Measurements from ENCODE around the gene PARD6B. TPM values are rescaled to one million over a fixed set of nuclear protein-coding genes. Genes with fewer than 3 reads are reported as not detected.

Gene PARD6B
- total and polyA plus RNA-seq, 2 of the 13 experiments (the other 11 are each of a cell fraction or from before 2014, with no cell fraction given): 6.9 to 22.2 TPM

GRCh38 chr20:50790651-50791277 lies 59.4 kb downstream of the PARD6B start (continued):
- TF ChIP-seq ZNF790 (CRISPR knock-in tag; IDR thresholded peaks at IDR 0.05; ENCODE audit: borderline replicate concordance) (peak; percentile 90), ZNF414 (CRISPR knock-in tag; IDR thresholded peaks at IDR 0.05) (no peak; the same call in 1 of the 2 replicates), GABPB1 (CRISPR knock-in tag; IDR thresholded peaks at IDR 0.05) (peak; percentile 84), ZFP36L2 (CRISPR knock-in tag; IDR thresholded peaks at IDR 0.05) (0 out of 2 replicates have a peak, but pooled peaks have one; percentile 73), MTERF4 (CRISPR knock-in tag; IDR thresholded peaks at IDR 0.05) (0 out of 2 replicates have a peak, but pooled peaks have one; percentile 75), SYNCRIP (IDR thresholded peaks at IDR 0.05; ENCODE audit: insufficient read depth, low read depth, low read length) (no peak), ZNF549 (CRISPR knock-in tag; IDR thresholded peaks at IDR 0.05) (no peak), ZNF124 (CRISPR knock-in tag; IDR thresholded peaks at IDR 0.05) (peak; percentile 96), SIN3B (IDR thresholded peaks at IDR 0.05; ENCODE audit: low read length) (0 out of 2 replicates have a peak, but pooled peaks have one; percentile 16), NAIF1 (CRISPR knock-in tag; IDR thresholded peaks at IDR 0.05; ENCODE audit: borderline replicate concordance) (no peak), ZSCAN25 (CRISPR knock-in tag; IDR thresholded peaks at IDR 0.05) (peak; percentile 88), DNMT1 (CRISPR knock-in tag; IDR thresholded peaks at IDR 0.05) (0 out of 2 replicates have a peak, but pooled peaks have one; percentile 66), ZKSCAN1 (IDR thresholded peaks at IDR 0.05; ENCODE audit: low read length) (no peak), ZNF615 (CRISPR knock-in tag; IDR thresholded peaks at IDR 0.05; ENCODE audit: borderline replicate concordance) (no peak), ATF4 (CRISPR knock-in tag; IDR thresholded peaks at IDR 0.05) (no peak), SP2 (CRISPR knock-in tag; IDR thresholded peaks at IDR 0.05) (no peak; the same call in 1 of the 2 replicates), FIP1L1 (IDR thresholded peaks at IDR 0.05; ENCODE audit: borderline replicate concordance, insufficient read depth, low read depth, low read length) (no peak), ZFP36L1 (CRISPR knock-in tag; IDR thresholded peaks at IDR 0.05) (no peak), GFI1 (CRISPR knock-in tag; IDR thresholded peaks at IDR 0.05; ENCODE audit: borderline replicate concordance) (peak; percentile 83), ZBTB10 (CRISPR knock-in tag; IDR thresholded peaks at IDR 0.05; ENCODE audit: borderline replicate concordance) (peak; percentile 92; the same call in 1 of the 2 replicates), ZNF652 (CRISPR knock-in tag; IDR thresholded peaks at IDR 0.05; ENCODE audit: borderline replicate concordance, low read depth) (no peak), ZNF282 (IDR thresholded peaks at IDR 0.05; ENCODE audit: partially characterized antibody) (no peak), KAT7 (CRISPR knock-in tag; IDR thresholded peaks at IDR 0.05; ENCODE audit: borderline replicate concordance) (peak; percentile 82; the same call in 1 of the 2 replicates), ETV5 (CRISPR knock-in tag; IDR thresholded peaks at IDR 0.05; ENCODE audit: borderline replicate concordance) (peak; percentile 69; the same call in 1 of the 2 replicates), ZFX (CRISPR knock-in tag; IDR thresholded peaks at IDR 0.05; ENCODE audit: low read depth) (peak; percentile 100)

All from HepG2 (cell line).